H9 (cell line): ENCODE data around the gene DNAJB4. TPM values are rescaled to one million over a fixed set of nuclear protein-coding genes. Genes with fewer than 3 reads are reported as not detected.

ENCODE experiments used
- DNase-seq: peaks from one replicate; pipeline ENCODE4 v3.0.0-alpha.2; 2017
- H2AFZ ChIP-seq: one replicate; pipeline ENCODE4 v1.6.1; 2013; ENCODE audit warnings: mild to moderate bottlenecking, low read length, control low read depth, moderate library complexity
- H2AK5ac ChIP-seq: 2 replicates; pipeline ENCODE4 v1.6.1; 2013; ENCODE audit warnings: low read length, control low read depth, mixed read lengths; ENCODE audit not compliant: insufficient read length
- H2BK120ac ChIP-seq: one replicate; pipeline ENCODE4 v1.6.1; 2013; ENCODE audit warnings: low read depth, mild to moderate bottlenecking, low read length, control low read depth, inconsistent platforms; ENCODE audit not compliant: poor library complexity, severe bottlenecking
- H2BK12ac ChIP-seq: 2 replicates; pipeline ENCODE4 v1.6.1; 2013; ENCODE audit warnings: low read length, control low read depth, mixed read lengths, low read depth; ENCODE audit not compliant: insufficient read length
- H2BK15ac ChIP-seq: 2 replicates; pipeline ENCODE4 v1.6.1; 2013; ENCODE audit warnings: low read depth, low read length, control low read depth
- H2BK20ac ChIP-seq: one replicate; pipeline ENCODE4 v1.6.1; 2013; ENCODE audit warnings: low read depth, mild to moderate bottlenecking, low read length, control low read depth, inconsistent platforms; ENCODE audit not compliant: poor library complexity, severe bottlenecking
- H2BK5ac ChIP-seq: 2 replicates; pipeline ENCODE4 v1.6.1; 2013; ENCODE audit warnings: low read length, control low read depth, mixed read lengths; ENCODE audit not compliant: insufficient read length
- H3K14ac ChIP-seq: 2 replicates; pipeline ENCODE4 v1.6.1; 2013; ENCODE audit warnings: low read length, control low read depth; ENCODE audit not compliant: insufficient read depth
- H3K18ac ChIP-seq: 2 replicates; pipeline ENCODE4 v1.6.1; 2013; ENCODE audit warnings: low read depth, mild to moderate bottlenecking, mixed read lengths, low read length, control low read depth; ENCODE audit not compliant: insufficient read length
- H3K23ac ChIP-seq: 2 replicates; pipeline ENCODE4 v1.6.1; 2013; ENCODE audit warnings: low read length, control low read depth, mixed read lengths, low read depth; ENCODE audit not compliant: insufficient read length
- H3K23me2 ChIP-seq: 2 replicates; pipeline ENCODE4 v1.6.1; 2013; ENCODE audit warnings: low read depth, mild to moderate bottlenecking, mixed read lengths, low read length, control low read depth; ENCODE audit not compliant: insufficient read length, poor library complexity, severe bottlenecking
- H3K27ac ChIP-seq: 2 replicates; pipeline ENCODE4 v1.5.1; 2013; ENCODE audit warnings: low read length, control low read depth, mixed read lengths, low read depth; ENCODE audit not compliant: insufficient read length
- H3K27me3 ChIP-seq: 2 replicates; pipeline ENCODE4 v1.6.1; 2013; ENCODE audit warnings: low read length, control low read depth, inconsistent platforms; ENCODE audit not compliant: insufficient read depth
- H3K4ac ChIP-seq: 2 replicates; pipeline ENCODE4 v1.6.1; 2013; ENCODE audit warnings: low read depth, mild to moderate bottlenecking, control low read depth, inconsistent platforms, low read length, moderate library complexity
- H3K4me1 ChIP-seq: 2 replicates; pipeline ENCODE4 v1.6.1; 2013; ENCODE audit warnings: low read length, control low read depth, inconsistent platforms; ENCODE audit not compliant: insufficient read depth
- H3K4me2 ChIP-seq: 2 replicates; pipeline ENCODE4 v1.6.1; 2013; ENCODE audit warnings: low read length, control low read depth, mixed read lengths; ENCODE audit not compliant: insufficient read length, insufficient read depth
- H3K56ac ChIP-seq: 2 replicates; pipeline ENCODE4 v1.6.1; 2013; ENCODE audit warnings: low read depth, mild to moderate bottlenecking, mixed read lengths, low read length, control low read depth; ENCODE audit not compliant: insufficient read length
- H3K79me1 ChIP-seq: 2 replicates; pipeline ENCODE4 v1.6.1; 2013; ENCODE audit warnings: low read depth, mild to moderate bottlenecking, moderate library complexity, low read length, control low read depth, inconsistent platforms; ENCODE audit not compliant: insufficient read depth, poor library complexity, severe bottlenecking
- H3K79me2 ChIP-seq: 2 replicates; pipeline ENCODE4 v1.6.1; 2013; ENCODE audit warnings: low read length, control low read depth, inconsistent platforms; ENCODE audit not compliant: insufficient read depth
- H3K9ac ChIP-seq: 2 replicates; pipeline ENCODE4 v1.6.1; 2013; ENCODE audit warnings: low read length, control low read depth, mixed read lengths; ENCODE audit not compliant: insufficient read length; ENCODE audit errors: extremely low read depth
- H3K9me3 ChIP-seq: one replicate; pipeline ENCODE4 v1.6.1; 2013; ENCODE audit warnings: low read depth, low read length, inconsistent platforms; ENCODE audit not compliant: control insufficient read depth
- H3T11ph ChIP-seq: one replicate; pipeline ENCODE4 v1.6.1; 2013; ENCODE audit warnings: mild to moderate bottlenecking, low read length, control low read depth, inconsistent platforms
- H4K20me1 ChIP-seq: one replicate; pipeline ENCODE4 v1.6.1; 2013; ENCODE audit not compliant: control insufficient read depth, insufficient read length, insufficient read depth
- H4K5ac ChIP-seq: 2 replicates; pipeline ENCODE4 v1.6.1; 2013; ENCODE audit warnings: low read depth, mild to moderate bottlenecking, mixed read lengths, low read length, control low read depth; ENCODE audit not compliant: insufficient read length
- H4K8ac ChIP-seq: replicated peaks from 2 replicates; pipeline ENCODE4 v1.6.1; 2013; ENCODE audit warnings: low read length, control low read depth, mixed read lengths, low read depth; ENCODE audit not compliant: insufficient read length
- H4K91ac ChIP-seq: 2 replicates; pipeline ENCODE4 v1.6.1; 2013; ENCODE audit warnings: low read depth, mild to moderate bottlenecking, moderate library complexity, mixed read lengths, low read length, control low read depth; ENCODE audit not compliant: insufficient read length
- H3K27ac Mint-ChIP-seq, 3 experiments: 2 replicates in 2 of 3; 3 replicates in 1 of 3; pipeline ENCODE4 v1.8.0; 2020 to 2021; ENCODE audit warnings: mixed read lengths in 3 of 3, mild to moderate bottlenecking in 1 of 3, moderate library complexity in 1 of 3
- H3K27me3 Mint-ChIP-seq: 2 replicates; pipeline ENCODE4 v1.8.0; 2021; ENCODE audit warnings: low read depth, mild to moderate bottlenecking, moderate library complexity, mixed read lengths
- H3K36me3 Mint-ChIP-seq, 3 experiments: 2 replicates in 2 of 3; 3 replicates in 1 of 3; pipeline ENCODE4 v1.8.0; 2020 to 2021; ENCODE audit warnings: low read depth in 3 of 3, mixed read lengths in 3 of 3; ENCODE audit not compliant: insufficient read depth in 1 of 3
- H3K4me1 Mint-ChIP-seq, 2 experiments: 2 replicates each; pipeline ENCODE4 v1.8.0; 2020; ENCODE audit warnings: mixed read lengths in 2 of 2
- H3K4me3 Mint-ChIP-seq, 2 experiments: 2 replicates in 1 of 2; 3 replicates in 1 of 2; pipeline ENCODE4 v1.8.0; 2020 to 2021; ENCODE audit warnings: mild to moderate bottlenecking in 2 of 2, mixed read lengths in 2 of 2, moderate library complexity in 1 of 2
- H3K9me3 Mint-ChIP-seq, 2 experiments: 2 replicates in 1 of 2; 3 replicates in 1 of 2; pipeline ENCODE4 v1.8.0; 2020; ENCODE audit warnings: mild to moderate bottlenecking in 2 of 2, mixed read lengths in 2 of 2, moderate library complexity in 1 of 2
- WGBS: extraction: QIAGEN DNeasy Blood & Tissue Kit; methylation state at CpG from one replicate; pipeline ENCODE4 v1.1.7; 2013; ENCODE audit warnings: missing lambda C conversion rate, low lambda C conversion rate, mixed read lengths; ENCODE audit not compliant: insufficient read length; ENCODE audit errors: extremely low coverage; 5-methylcytosine and 5-hydroxymethylcytosine counted together
- total RNA-seq: library from RNA; stranded (reverse); gene quantifications from 2 replicates; pipeline ENCODE4 v1.2.1, GENCODE V29; 2021
- TF ChIP-seq, protein P1 (sequence below): fragments of 200-600 bp; sonication (generic); conservative IDR thresholded peaks from 3 replicates; pipeline ENCODE4 v1.8.0; 2021; ENCODE audit warnings: antibody characterized with exemption, mild to moderate bottlenecking

DNAJB4 gene
- total RNA-seq, 1 experiment from 2014 or later = 8.1 TPM

GRCh38 chr1:77975907-77976306, 28.8 kb upstream of the DNAJB4 start:
- Histone ChIP-seq H4K8ac (no peak overlapping the region), H2AK5ac (no peak overlapping the region), H3K9ac (no peak overlapping the region), H2AFZ (no peak overlapping the region), H2BK15ac (no peak overlapping the region), H3K23ac (no peak overlapping the region), H4K91ac (no peak overlapping the region), H3K4me2 (peak overlapping the region; percentile 86), H3T11ph (no peak overlapping the region), H2BK5ac (no peak overlapping the region), H3K79me2 (peaks cover 66% of the 10 kb centered on the region; the same call in 1 of the 2 replicates), H3K14ac (no peak overlapping the region), H2BK120ac (no peak overlapping the region), H3K4ac (no peak overlapping the region), H3K79me1 (no peaks in the 10 kb centered on the region), H4K20me1 (no peaks in the 10 kb centered on the region), H3K56ac (no peak overlapping the region), H3K9me3 (no peaks in the 10 kb centered on the region), H3K18ac (no peak overlapping the region), H3K4me1 (no peaks in the 10 kb centered on the region; the same call in 1 of the 2 replicates), H2BK20ac (no peak overlapping the region), H3K23me2 (peaks cover 6% of the 10 kb centered on the region), H2BK12ac (no peak overlapping the region), H3K27me3 (no peaks in the 10 kb centered on the region), H4K5ac (no peak overlapping the region), H3K27ac (no peak overlapping the region)
- Mint-ChIP-seq H3K27me3 (no peaks in the 10 kb centered on the region), H3K9me3 (no peaks in the 10 kb centered on the region), H3K4me1 (peaks cover 38 to 49% of the 10 kb centered on the region in 2 experiments), H3K4me3 (no peak overlapping the region; a peak in 3 of 5 replicates), H3K27ac (peak overlapping the region; percentile 13 to 41 (median 39); a peak in 3 of 7 replicates), H3K36me3 (peaks cover 20 to 26% (median 23%) of the 10 kb centered on the region in 3 experiments)
- TF ChIP-seq, protein P1, sequence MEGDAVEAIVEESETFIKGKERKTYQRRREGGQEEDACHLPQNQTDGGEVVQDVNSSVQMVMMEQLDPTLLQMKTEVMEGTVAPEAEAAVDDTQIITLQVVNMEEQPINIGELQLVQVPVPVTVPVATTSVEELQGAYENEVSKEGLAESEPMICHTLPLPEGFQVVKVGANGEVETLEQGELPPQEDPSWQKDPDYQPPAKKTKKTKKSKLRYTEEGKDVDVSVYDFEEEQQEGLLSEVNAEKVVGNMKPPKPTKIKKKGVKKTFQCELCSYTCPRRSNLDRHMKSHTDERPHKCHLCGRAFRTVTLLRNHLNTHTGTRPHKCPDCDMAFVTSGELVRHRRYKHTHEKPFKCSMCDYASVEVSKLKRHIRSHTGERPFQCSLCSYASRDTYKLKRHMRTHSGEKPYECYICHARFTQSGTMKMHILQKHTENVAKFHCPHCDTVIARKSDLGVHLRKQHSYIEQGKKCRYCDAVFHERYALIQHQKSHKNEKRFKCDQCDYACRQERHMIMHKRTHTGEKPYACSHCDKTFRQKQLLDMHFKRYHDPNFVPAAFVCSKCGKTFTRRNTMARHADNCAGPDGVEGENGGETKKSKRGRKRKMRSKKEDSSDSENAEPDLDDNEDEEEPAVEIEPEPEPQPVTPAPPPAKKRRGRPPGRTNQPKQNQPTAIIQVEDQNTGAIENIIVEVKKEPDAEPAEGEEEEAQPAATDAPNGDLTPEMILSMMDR = no peak
- DNase-seq = no peak
- WGBS = no CpG with 5 or more reads among the region's 2 CpGs
